ENCODE measurements around the gene SEPTIN10. TPM values are rescaled to one million over a fixed set of nuclear protein-coding genes. Genes with fewer than 3 reads are reported as not detected.

Gene SEPTIN10
- total and polyA plus RNA-seq, 9 of the 15 experiments (the other 6 are each of a cell fraction or from before 2014, with no cell fraction given), result 0.40 TPM; not detected in 8

- CTCF ChIA-PET (ENCODE audit: low intra/inter-chr PET ratio), result no interaction called here
- no TSS peak for BruUV-seq (replicated peaks)
- TF ChIP-seq ZNF551 (CRISPR knock-in tag; IDR thresholded peaks at IDR 0.05) (no peak), ZBTB17 (CRISPR knock-in tag; IDR thresholded peaks at IDR 0.05) (no peak), MED1 (CRISPR knock-in tag; IDR thresholded peaks at IDR 0.05; ENCODE audit: borderline replicate concordance) (no peak), NR2F6 (CRISPR knock-in tag; IDR thresholded peaks at IDR 0.05) (no peak), TCF7L2 (IDR thresholded peaks at IDR 0.05; ENCODE audit: low read depth, low read length) (no peak), EGR1 (conservative IDR thresholded peaks at IDR 0.05) (no peak), NFE2L1 (tag; IDR thresholded peaks at IDR 0.05; ENCODE audit: borderline replicate concordance, low read depth) (no peak), CBFB (CRISPR knock-in tag; IDR thresholded peaks at IDR 0.05) (no peak), NR2C1 (IDR thresholded peaks at IDR 0.05) (no peak), NR2C1 (tag; IDR thresholded peaks at IDR 0.05) (no peak), MXI1 (IDR thresholded peaks at IDR 0.05; ENCODE audit: low read depth, low read length) (no peak), CEBPB (tag; IDR thresholded peaks at IDR 0.05) (no peak), KAT2B (IDR thresholded peaks at IDR 0.05; ENCODE audit: low read depth, low read length) (no peak), TAF9B (IDR thresholded peaks at IDR 0.05; ENCODE audit: partially characterized antibody) (no peak), CREB1 (IDR thresholded peaks at IDR 0.05) (no peak), CREB1 (CRISPR knock-in tag; IDR thresholded peaks at IDR 0.05) (no peak), DMBX1 (CRISPR knock-in tag; IDR thresholded peaks at IDR 0.05; ENCODE audit: borderline replicate concordance) (no peak), ZNF184 (CRISPR knock-in tag; IDR thresholded peaks at IDR 0.05) (no peak), ZNF354B (CRISPR knock-in tag; IDR thresholded peaks at IDR 0.05) (no peak)
- TF ChIP-seq, protein P1, sequence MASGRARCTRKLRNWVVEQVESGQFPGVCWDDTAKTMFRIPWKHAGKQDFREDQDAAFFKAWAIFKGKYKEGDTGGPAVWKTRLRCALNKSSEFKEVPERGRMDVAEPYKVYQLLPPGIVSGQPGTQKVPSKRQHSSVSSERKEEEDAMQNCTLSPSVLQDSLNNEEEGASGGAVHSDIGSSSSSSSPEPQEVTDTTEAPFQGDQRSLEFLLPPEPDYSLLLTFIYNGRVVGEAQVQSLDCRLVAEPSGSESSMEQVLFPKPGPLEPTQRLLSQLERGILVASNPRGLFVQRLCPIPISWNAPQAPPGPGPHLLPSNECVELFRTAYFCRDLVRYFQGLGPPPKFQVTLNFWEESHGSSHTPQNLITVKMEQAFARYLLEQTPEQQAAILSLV (tag; IDR thresholded peaks at IDR 0.05), result no peak
- intact Hi-C loops (cut with micrococcal nuclease) (no loop called here), in situ Hi-C loops (cut with MboI) (no loop called here)
- no peak overlapping the region for H2AFZ ChIP-seq (ENCODE audit: low read depth, low read length)
- H3K9me3 ChIP-seq (replicated peaks; ENCODE audit: control insufficient read depth, insufficient read depth, low read depth, low read length), result no peaks in the 10 kb centered on the region
- DNase-seq (ENCODE audit: extremely low read depth in 1 of 4, low spot score in 3 of 4) (no peak), FAIRE-seq (no peak), ATAC-seq (no peak)
- no peaks in the 10 kb centered on the region for H3K36me3 ChIP-seq (ENCODE audit: control insufficient read depth, insufficient read depth, low read length)
- H3K4me1 ChIP-seq (replicated peaks in 1 of 2; ENCODE audit: control insufficient read depth in 2 of 2, insufficient read depth in 2 of 2, low read length in 2 of 2), result no peaks in the 10 kb centered on the region
- no peaks in the 10 kb centered on the region for H3K9me1 ChIP-seq (ENCODE audit: control insufficient read depth, insufficient read depth, low read length)
- H3K9ac ChIP-seq (ENCODE audit: insufficient read depth in 1 of 2, low read depth in 2 of 2, low read length in 2 of 2), result no peak overlapping the region
- no peak overlapping the region for H3K27ac ChIP-seq (ENCODE audit: extremely low read depth, low read depth, low read length)
- H3K79me2 ChIP-seq (ENCODE audit: control insufficient read depth, insufficient read depth, low read length), result no peaks in the 10 kb centered on the region
- WGBS (ENCODE audit: insufficient coverage, low coverage, missing lambda C conversion rate), result 7% methylated on average over 1 of the region's 1 CpG
- POLR2A ChIA-PET, result interaction anchor here (0.6 kb wide), 1 partner anchor 1230 kb away, joined by 3 read pairs; no protein-coding TSS in a partner anchor
- no peak overlapping the region for H3K4me2 ChIP-seq (ENCODE audit: insufficient read depth, low read length)
- H3K27me3 ChIP-seq (ENCODE audit: control insufficient read depth in 2 of 2, insufficient read depth in 2 of 2, low read length in 2 of 2), result peaks cover 0 to 4% of the 10 kb centered on the region in 2 experiments; a peak in 2 of 5 replicates
- H3K4me3 ChIP-seq, result no peak overlapping the region
- H4K20me1 ChIP-seq (replicated peaks; ENCODE audit: control insufficient read depth, insufficient read depth, low read length), result no peaks in the 10 kb centered on the region
Observed at GRCh38 chr2:109575373-109575772, 38.4 kb downstream of the SEPTIN10 start.

Measured in K562 (cell line).